ENCODE data around the gene PHF1. TPM values are rescaled to one million over a fixed set of nuclear protein-coding genes. Genes with fewer than 3 reads are reported as not detected.

PHF1 gene
- total RNA-seq, 2 experiments from 2014 or later = 98.3 to 105 TPM

DNA sequence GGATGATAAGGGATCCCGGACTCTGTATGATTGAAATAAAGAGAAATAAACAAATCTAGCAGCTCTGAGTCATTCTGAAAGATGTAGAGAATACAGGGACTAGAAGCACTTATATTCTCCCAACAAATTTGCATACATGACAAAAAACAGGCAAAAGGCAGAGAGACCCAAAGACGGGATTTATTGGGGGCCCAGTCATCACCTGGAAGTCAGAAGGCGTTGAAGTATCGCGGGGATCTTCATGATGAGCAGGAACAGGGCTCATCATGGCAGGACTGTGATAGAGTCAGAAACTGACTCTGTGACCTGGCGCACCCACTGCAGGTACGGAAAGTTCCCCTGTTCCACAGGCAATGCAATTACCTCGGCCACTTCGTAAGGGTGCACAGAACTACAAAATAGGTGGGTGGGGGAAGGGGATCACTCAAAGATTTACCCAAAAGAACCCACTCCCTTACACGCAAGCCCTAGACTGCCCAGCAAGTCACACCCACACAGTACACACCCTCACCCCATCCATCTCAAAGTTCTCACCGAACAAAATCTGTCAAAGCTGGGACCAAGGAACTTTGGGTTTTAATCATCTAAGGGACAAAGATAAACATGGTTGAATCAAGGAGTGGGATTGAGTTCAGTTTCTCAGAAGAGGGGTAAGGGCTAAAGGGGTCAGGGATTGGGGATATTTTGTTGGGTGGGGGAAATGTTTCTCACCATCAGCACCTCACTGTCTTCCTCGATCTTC lies 5.7 kb downstream of the PHF1 start:
- POLR2A ChIA-PET = interaction anchor here (0.8 to 4.4 kb wide), 6 partner anchors 9 to 163 kb away, joined by 3 to 28 read pairs (median 9); partner anchors contain the start of genes BAK1, RPS18, TAPBP and VPS52
- Mint-ChIP-seq H3K4me3 (peak overlapping the region; percentile 96), H3K9me3 (no peaks in the 10 kb centered on the region), H3K4me1 (peaks cover 52% of the 10 kb centered on the region), H3K36me3 (peaks cover 6% of the 10 kb centered on the region), H3K27ac (peak overlapping the region; percentile 97), H3K27me3 (peaks cover under 1% of the 10 kb centered on the region)
- DNase-seq (no peak), ATAC-seq (ENCODE audit: low read depth) (no peak)

DNA sequence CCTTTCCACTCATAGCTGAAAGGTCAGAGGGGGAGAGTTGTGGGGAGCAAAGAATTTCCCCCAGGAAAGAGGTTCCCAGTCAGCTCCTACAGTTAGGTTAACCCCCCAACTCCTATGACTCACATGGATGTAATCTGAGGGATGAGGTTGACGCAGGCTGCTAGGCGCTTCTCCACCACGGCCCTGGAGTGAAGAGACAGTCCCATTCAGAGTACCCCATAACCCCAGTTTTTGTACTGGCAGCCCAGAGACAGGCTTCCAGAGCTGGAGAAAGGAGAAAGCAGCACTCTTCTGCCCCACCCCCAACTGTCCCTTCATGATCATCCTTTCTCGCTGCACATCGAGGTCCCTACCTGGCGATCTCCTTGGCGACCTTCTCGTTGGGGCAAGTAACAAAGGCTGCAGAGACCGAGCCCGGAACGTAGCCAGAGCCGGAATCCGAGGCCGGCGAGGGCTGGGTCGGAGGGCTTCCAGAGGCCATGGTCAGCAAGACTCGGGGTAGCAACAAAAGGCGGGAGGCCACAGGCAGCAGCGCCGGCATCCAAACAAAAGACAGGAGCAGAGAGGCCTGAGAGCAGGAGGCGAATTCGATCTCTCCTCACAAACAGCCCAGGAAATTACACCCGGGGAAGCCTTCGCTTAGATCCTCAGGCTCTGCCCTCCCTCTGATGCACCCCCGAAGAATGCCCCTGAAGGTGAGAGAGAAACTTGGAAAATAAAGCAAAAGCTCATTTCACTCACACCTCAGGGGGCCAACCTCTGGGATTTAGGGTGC lies 6.5 kb downstream of the PHF1 start:
- Mint-ChIP-seq H3K27me3 (peaks cover 3% of the 10 kb centered on the region), H3K4me3 (peak overlapping the region; percentile 96), H3K9me3 (no peaks in the 10 kb centered on the region), H3K27ac (peak overlapping the region; percentile 97), H3K36me3 (peaks cover 6% of the 10 kb centered on the region), H3K4me1 (peaks cover 53% of the 10 kb centered on the region)
- POLR2A ChIA-PET = interaction anchor here (0.8 to 4.4 kb wide), 13 partner anchors 9 to 445 kb away, joined by 3 to 28 read pairs (median 7); partner anchors contain the start of genes B3GALT4, BAK1, ITPR3 and PFDN6
- DNase-seq (no peak), ATAC-seq (ENCODE audit: low read depth) (no peak)

DNA sequence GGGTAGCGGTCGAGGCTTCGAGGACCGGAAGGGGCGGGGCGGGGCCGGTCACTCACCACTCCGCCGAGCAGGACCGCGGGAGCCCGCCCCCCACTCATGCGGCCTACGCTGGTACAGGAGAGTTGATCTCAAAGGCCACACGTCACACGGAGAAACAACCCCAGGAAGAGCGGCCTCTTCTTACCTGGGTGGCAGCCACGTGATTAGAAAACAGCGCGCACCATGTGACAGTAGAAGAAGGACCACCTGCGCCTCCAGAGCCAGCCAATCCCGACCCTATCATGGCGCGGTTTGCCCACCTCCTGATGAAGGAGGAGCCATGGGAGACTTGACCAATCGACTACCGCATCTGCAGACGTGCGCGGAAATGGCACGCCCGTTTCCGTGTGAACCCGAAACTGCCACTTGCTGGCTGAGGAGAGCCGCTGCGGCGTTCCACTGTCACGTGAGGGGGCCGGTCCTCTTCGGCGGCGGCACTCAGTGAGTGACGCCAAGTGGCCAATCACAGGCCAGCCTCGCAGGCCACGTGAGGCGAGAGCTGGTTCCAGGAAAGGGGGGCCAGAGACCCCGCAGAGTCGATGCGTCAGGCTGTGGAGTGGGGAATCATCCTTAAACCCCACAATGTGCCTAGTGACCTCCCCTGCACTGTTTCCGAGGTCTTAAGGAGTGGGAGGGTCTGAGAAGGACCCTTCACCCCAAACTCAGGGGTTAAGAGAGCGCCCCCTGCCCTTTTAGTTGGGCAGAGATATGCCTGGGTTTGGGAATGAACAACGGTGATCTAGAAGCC lies 7.3 kb downstream of the PHF1 start, which contains the start of gene CUTA:
TSS of gene CUTA (minus strand) at position 205 of the 787 bp plus-strand sequence. CDS start at position 98, 107 bp downstream.
- ATAC-seq (ENCODE audit: low read depth) (peak; percentile 89), DNase-seq (peak; percentile 98)
- POLR2A ChIA-PET = interaction anchor here (0.6 to 4.4 kb wide), 17 partner anchors 8 to 446 kb away, joined by 3 to 28 read pairs (median 7); partner anchors contain the start of genes B3GALT4, ITPR3, PFDN6 and PHF1
- peaks cover 6% of the 10 kb centered on the region for H3K36me3 Mint-ChIP-seq
- H3K9me3 Mint-ChIP-seq = no peaks in the 10 kb centered on the region
- H3K4me1 Mint-ChIP-seq = peaks cover 48% of the 10 kb centered on the region
- peak within 1 kb of the TSS; percentile 97 for H3K27ac Mint-ChIP-seq
- H3K27me3 Mint-ChIP-seq = peaks cover 3% of the 10 kb centered on the region
- peak within 1 kb of the TSS; percentile 96 for H3K4me3 Mint-ChIP-seq

DNA sequence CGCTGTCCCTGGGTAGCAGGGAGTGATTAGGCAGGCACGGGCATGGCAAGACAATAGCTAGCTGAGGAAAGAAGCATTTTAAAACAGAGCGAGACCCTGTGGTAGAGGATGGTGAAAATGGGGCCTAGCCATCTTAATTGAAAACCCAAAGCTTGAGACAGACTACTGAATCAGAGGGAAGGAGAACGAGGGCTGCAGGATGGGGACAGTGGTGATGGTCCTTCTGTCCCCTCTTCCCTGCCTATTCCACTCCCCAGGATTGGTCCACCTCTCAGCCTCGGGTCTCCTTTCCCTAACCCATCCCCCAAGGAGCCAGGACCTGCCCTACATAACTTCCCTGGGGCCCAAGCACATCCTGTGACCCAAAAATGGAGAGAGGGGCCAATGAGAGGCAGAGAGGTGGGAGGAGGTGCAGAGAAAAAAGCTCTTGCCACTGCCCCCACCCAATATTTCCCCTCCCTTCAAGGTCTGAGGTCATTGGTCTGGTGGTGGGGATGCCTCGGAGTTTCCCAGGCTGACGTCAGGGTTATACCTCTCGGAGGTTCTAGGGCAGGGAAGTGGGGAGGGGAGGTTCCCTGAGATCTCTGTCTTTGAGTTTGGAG lies 8.0 kb downstream of the PHF1 start:
- peaks cover 6% of the 10 kb centered on the region for H3K36me3 Mint-ChIP-seq

DNA sequence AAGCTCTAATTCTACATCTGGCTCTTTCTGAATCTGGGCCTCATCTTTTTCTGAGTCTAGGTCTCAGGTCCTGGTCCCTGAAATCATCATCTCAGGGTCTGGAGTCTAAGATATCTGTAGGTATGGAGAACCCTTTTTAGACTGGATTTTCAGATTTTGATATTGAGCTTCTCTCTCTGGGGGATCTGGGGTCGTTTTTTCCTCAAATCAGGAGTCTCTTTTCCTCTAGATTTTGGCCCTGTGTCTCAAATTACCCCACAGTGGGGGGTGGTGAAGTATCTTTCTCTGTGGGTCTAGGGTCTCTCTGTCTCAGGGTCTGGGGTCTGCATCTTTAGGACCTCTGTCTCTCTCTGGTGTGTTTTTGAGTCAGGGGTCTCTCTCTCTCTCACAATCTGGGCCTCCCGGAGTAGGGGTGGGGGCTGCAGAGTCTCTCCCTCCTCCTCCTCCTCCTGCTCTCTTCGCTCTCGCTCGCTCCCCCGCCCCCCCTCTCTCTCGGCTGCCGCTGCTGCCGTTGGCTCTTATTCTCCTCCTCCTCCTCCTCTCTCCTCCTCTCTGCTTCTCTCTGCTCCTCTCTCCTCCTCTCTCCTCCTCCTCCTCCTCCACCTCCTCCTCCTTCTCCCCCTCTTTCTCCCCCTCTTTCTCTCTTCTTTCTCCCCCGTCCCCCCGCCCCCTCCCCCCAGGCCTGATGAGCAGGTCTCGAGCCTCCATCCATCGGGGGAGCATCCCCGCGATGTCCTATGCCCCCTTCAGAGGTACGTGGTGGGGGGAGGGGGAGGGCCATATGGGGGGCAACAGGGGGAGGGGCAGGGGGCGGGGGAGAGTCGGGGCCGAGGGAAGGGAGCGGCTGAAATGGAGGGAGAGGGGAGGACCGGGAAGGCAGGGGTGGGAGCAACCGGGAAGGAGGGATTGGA lies 9.0 kb downstream of the PHF1 start, which contains the start of gene SYNGAP1:
TSS of gene SYNGAP1 (plus strand) at position 486 of the 911 bp plus-strand sequence. CDS start at position 686, 200 bp downstream.
- Mint-ChIP-seq H3K4me3 (peak within 1 kb of the TSS; percentile 96), H3K27ac (peak within 1 kb of the TSS; percentile 97), H3K27me3 (peaks cover 3% of the 10 kb centered on the region), H3K36me3 (peaks cover 13% of the 10 kb centered on the region), H3K4me1 (peaks cover 51% of the 10 kb centered on the region), H3K9me3 (no peaks in the 10 kb centered on the region)
- DNase-seq (no peak), ATAC-seq (ENCODE audit: low read depth) (no peak)
- POLR2A ChIA-PET = interaction anchor here (0.6 to 4.4 kb wide), 9 partner anchors 9 to 151 kb away, joined by 3 to 28 read pairs (median 9); partner anchors contain the start of genes B3GALT4, PHF1, RPS18 and VPS52

More for the DNA sequence above, 8.0 kb downstream of the PHF1 start:
- H3K27ac Mint-ChIP-seq = peak overlapping the region; percentile 97
- ATAC-seq (ENCODE audit: low read depth) (no peak), DNase-seq (no peak)
- POLR2A ChIA-PET = interaction anchor here (0.6 to 4.4 kb wide), 15 partner anchors 8 to 447 kb away, joined by 3 to 28 read pairs (median 7); partner anchors contain the start of genes B3GALT4, ITPR3, PFDN6 and PHF1
- H3K9me3 Mint-ChIP-seq = no peaks in the 10 kb centered on the region
- peaks cover 3% of the 10 kb centered on the region for H3K27me3 Mint-ChIP-seq
- H3K4me3 Mint-ChIP-seq = peak overlapping the region; percentile 96
- H3K4me1 Mint-ChIP-seq = peaks cover 46% of the 10 kb centered on the region

DNA sequence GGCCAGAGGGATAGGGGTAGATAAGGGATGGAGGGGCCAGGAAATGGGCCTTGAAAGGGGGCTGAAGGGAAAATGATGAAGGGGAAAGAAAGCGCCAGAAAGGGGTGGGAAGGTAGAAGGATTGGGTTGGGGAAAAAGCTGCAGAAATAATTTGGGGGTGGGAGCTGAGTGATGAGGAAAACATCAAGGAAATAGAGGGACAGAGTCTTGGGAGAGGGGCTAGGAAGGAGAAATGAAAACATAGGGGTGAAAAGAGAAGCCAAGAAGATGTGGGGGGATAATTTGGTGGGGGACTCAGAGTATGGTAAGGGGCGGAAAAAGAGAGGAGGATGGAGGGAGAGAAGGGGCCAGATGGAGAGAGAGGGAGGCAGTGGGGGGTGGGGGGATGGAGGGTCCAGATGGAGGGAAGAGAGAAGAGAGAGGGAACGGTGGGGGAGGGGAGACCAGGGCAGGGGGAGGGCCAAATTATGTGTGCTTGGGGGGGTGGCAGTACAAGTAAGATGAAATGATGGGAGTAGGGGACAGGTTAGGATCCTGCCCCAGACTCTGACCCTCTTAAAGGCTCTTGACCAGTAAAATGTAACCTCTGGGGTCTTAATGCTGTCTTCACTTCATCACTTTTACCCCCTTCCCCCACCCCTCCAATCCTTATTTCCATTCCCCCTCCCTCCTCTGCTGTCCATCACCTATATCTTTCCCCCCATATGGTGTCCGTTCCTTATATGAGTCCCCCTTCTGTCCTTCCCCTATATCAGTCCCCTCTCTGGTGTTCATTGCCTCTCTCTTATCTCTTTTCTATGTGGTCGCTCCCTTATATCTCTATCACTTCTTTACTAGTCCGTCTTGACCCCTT lies 9.9 kb downstream of the PHF1 start:
- Mint-ChIP-seq H3K4me3 (peak overlapping the region; percentile 46), H3K36me3 (peaks cover 12% of the 10 kb centered on the region), H3K4me1 (peaks cover 50% of the 10 kb centered on the region), H3K9me3 (no peaks in the 10 kb centered on the region), H3K27ac (peak overlapping the region; percentile 23), H3K27me3 (peaks cover 3% of the 10 kb centered on the region)
- ATAC-seq (ENCODE audit: low read depth) (no peak), DNase-seq (no peak)
- POLR2A ChIA-PET = interaction anchor here (4.4 kb wide), 1 partner anchor 10 kb away, joined by 28 read pairs; no protein-coding TSS in a partner anchor

DNA sequence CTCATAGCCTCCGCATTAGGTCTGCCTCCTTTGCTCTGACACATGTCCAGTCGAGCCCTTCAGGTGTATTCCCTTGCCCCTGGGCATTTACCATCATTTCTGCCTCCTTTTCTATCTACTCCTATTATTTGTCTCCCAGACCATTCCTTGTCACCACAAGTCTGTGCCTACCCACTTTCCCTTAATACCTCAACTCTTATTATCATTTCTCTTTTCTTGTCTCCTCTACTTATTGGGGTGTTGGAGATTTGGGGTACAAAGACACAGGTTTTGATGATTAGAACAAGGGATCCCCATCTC lies 10.5 kb downstream of the PHF1 start:
- ATAC-seq (ENCODE audit: low read depth) (no peak), DNase-seq (no peak)
- H3K4me1 Mint-ChIP-seq = peaks cover 51% of the 10 kb centered on the region
- peak overlapping the region; percentile 23 for H3K27ac Mint-ChIP-seq
- POLR2A ChIA-PET = no interaction called here
- peaks cover 3% of the 10 kb centered on the region for H3K27me3 Mint-ChIP-seq
- H3K36me3 Mint-ChIP-seq = peaks cover 12% of the 10 kb centered on the region
- H3K9me3 Mint-ChIP-seq = no peaks in the 10 kb centered on the region
- peak overlapping the region; percentile 16 for H3K4me3 Mint-ChIP-seq

DNA sequence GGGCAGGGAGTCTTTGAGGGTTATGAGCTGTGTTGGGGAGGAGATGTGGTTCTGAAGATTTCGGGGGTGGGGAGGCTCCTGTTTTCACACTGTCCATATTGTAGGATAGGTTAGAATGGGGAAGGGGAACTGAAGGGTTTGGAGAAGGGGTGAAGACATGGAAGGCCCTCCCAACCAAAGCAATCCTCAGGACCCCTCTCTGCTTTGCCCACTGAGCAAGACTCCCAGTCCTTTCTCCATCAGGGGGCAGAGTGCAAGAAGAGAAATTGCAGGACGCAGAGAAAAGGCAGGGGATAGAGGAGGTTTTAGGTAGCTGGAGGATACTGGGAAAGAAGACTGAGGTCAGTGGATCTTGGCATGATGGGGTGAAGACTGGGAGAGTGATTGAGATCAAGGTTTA lies 13.0 kb downstream of the PHF1 start:
- DNase-seq (no peak), ATAC-seq (ENCODE audit: low read depth) (no peak)
- H3K36me3 Mint-ChIP-seq = peaks cover 12% of the 10 kb centered on the region
- peak overlapping the region; percentile 95 for H3K27ac Mint-ChIP-seq
- H3K9me3 Mint-ChIP-seq = no peaks in the 10 kb centered on the region
- peak overlapping the region; percentile 94 for H3K4me3 Mint-ChIP-seq
- POLR2A ChIA-PET = interaction anchor here (1.2 kb wide), 1 partner anchor 110 kb away, joined by 3 read pairs; the partner anchor contains the start of gene TAPBP
- H3K27me3 Mint-ChIP-seq = peaks cover 3% of the 10 kb centered on the region
- peaks cover 55% of the 10 kb centered on the region for H3K4me1 Mint-ChIP-seq

DNA sequence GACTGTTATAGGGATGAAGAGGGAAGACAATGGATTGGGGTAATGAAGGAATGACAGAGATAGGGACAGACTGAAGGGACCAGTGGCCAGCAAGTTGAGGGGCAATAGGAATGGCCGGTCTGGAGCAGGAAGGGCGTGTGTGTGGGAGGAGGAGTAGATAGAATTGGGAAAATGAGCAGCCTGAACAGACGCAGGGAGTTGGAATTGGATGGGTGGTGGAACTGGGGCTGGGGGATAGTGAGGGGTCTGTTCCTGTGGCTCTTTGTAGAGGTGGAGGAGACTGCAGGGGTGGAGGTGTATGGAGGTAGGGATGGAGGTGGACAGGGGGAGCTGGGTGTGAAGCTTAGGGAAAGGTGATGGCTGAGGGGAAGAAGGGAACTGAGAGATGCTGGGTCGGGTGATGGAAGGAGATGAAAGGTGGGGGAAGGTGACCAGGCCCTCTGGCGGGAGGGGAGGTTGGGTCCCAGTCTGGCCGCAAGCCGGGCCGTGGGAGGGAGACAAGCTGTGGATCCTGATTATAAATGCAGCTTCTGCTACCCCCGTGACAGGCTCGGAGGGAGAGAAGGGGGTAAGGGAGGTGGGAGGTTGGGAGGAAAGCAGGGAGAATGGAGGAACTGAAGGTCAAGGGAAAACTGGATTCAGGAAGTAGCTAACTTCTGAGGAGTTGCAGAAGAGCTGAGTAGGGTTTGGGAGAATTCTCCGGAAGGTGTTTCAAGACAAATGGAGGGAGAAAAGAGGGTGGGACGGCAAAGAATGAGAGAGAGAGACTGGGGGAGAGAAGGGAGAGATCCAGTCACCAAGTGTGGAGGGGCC lies 14.2 kb downstream of the PHF1 start:
- H3K27ac Mint-ChIP-seq = peak overlapping the region; percentile 95
- DNase-seq (no peak), ATAC-seq (ENCODE audit: low read depth) (no peak)
- POLR2A ChIA-PET = interaction anchor here (1.0 to 2.5 kb wide), 12 partner anchors 8 to 154 kb away, joined by 3 to 14 read pairs (median 6); partner anchors contain the start of genes B3GALT4, CUTA, PFDN6 and RGL2
- no peaks in the 10 kb centered on the region for H3K9me3 Mint-ChIP-seq
- H3K4me3 Mint-ChIP-seq = peak overlapping the region; percentile 94
- peaks cover 12% of the 10 kb centered on the region for H3K36me3 Mint-ChIP-seq
- H3K27me3 Mint-ChIP-seq = peaks cover 3% of the 10 kb centered on the region
- H3K4me1 Mint-ChIP-seq = peaks cover 57% of the 10 kb centered on the region
